Measurements from ENCODE around the gene FAM83D.

- TF ChIP-seq EP300 (IDR thresholded peaks at IDR 0.05; ENCODE audit: borderline replicate concordance) (no peak), MAX (IDR thresholded peaks at IDR 0.05) (no peak), FOXM1 (IDR thresholded peaks at IDR 0.05; ENCODE audit: borderline replicate concordance, low read depth) (no peak), YY1 (IDR thresholded peaks at IDR 0.05; ENCODE audit: low read depth) (no peak), NFIC (IDR thresholded peaks at IDR 0.05) (no peak)
These were observed 10.8 kb downstream of the FAM83D start for GRCh38 chr20:38937000-38937399.

Measured in Ishikawa (cell line).